ENCODE results near the gene CKAP4.

DNA sequence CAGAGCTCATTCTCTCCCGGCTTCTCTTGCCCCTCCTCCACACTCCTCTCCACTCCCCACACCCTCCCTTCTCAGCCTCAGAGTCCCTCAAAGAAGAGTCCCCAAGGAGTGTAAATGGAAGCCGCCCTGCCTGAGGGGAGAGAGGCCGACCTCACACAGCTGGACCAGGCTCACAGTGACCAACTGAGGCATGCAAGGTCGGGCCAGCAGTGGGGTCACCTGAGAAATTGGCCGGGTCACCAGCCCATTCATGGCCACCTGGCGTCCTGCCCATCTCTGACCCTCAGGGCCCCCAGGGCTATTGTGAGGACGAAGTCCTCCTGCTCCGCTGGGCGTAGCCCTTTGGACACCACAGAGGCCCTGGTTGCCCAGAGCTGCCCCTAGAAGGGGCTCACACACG is 59.6 kb downstream of the CKAP4 start:
- TF ChIP-seq AGO2 (optimal IDR thresholded peaks at IDR 0.05; ENCODE audit: low read depth, low read length) (no peak), ASH2L (IDR thresholded peaks at IDR 0.05; ENCODE audit: insufficient read length, low read depth, low read length) (no peak), MIER2 (CRISPR knock-in tag; IDR thresholded peaks at IDR 0.05) (no peak), RBM39 (IDR thresholded peaks at IDR 0.05; ENCODE audit: low read depth, low read length, poor library complexity, severe bottlenecking) (no peak), SUZ12 (IDR thresholded peaks at IDR 0.05; ENCODE audit: low read depth, low read length) (no peak), YY1 (IDR thresholded peaks at IDR 0.05; ENCODE audit: insufficient read depth, insufficient replicate concordance, low read depth, low read length) (no peak), POLR2AphosphoS5 (IDR thresholded peaks at IDR 0.05; ENCODE audit: low read depth, low read length) (no peak)
- TF ChIP-seq, protein P1, sequence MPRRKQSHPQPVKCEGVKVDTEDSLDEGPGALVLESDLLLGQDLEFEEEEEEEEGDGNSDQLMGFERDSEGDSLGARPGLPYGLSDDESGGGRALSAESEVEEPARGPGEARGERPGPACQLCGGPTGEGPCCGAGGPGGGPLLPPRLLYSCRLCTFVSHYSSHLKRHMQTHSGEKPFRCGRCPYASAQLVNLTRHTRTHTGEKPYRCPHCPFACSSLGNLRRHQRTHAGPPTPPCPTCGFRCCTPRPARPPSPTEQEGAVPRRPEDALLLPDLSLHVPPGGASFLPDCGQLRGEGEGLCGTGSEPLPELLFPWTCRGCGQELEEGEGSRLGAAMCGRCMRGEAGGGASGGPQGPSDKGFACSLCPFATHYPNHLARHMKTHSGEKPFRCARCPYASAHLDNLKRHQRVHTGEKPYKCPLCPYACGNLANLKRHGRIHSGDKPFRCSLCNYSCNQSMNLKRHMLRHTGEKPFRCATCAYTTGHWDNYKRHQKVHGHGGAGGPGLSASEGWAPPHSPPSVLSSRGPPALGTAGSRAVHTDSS (CRISPR knock-in tag; conservative IDR thresholded peaks at IDR 0.05), result no peak
- TF ChIP-seq, protein P2, sequence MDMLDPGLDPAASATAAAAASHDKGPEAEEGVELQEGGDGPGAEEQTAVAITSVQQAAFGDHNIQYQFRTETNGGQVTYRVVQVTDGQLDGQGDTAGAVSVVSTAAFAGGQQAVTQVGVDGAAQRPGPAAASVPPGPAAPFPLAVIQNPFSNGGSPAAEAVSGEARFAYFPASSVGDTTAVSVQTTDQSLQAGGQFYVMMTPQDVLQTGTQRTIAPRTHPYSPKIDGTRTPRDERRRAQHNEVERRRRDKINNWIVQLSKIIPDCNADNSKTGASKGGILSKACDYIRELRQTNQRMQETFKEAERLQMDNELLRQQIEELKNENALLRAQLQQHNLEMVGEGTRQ (IDR thresholded peaks at IDR 0.05; ENCODE audit: low read depth, low read length), result no peak
- TF ChIP-seq, protein P2 (CRISPR knock-in tag; IDR thresholded peaks at IDR 0.05; ENCODE audit: borderline replicate concordance), result no peak
- TF ChIP-seq, protein P3, sequence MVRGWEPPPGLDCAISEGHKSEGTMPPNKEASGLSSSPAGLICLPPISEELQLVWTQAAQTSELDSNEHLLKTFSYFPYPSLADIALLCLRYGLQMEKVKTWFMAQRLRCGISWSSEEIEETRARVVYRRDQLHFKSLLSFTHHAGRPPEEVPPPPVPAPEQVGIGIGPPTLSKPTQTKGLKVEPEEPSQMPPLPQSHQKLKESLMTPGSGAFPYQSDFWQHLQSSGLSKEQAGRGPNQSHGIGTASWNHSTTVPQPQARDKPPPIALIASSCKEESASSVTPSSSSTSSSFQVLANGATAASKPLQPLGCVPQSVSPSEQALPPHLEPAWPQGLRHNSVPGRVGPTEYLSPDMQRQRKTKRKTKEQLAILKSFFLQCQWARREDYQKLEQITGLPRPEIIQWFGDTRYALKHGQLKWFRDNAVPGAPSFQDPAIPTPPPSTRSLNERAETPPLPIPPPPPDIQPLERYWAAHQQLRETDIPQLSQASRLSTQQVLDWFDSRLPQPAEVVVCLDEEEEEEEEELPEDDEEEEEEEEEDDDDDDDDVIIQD (CRISPR knock-in tag; IDR thresholded peaks at IDR 0.05; ENCODE audit: low read depth), result no peak
- TF ChIP-seq, protein P4, sequence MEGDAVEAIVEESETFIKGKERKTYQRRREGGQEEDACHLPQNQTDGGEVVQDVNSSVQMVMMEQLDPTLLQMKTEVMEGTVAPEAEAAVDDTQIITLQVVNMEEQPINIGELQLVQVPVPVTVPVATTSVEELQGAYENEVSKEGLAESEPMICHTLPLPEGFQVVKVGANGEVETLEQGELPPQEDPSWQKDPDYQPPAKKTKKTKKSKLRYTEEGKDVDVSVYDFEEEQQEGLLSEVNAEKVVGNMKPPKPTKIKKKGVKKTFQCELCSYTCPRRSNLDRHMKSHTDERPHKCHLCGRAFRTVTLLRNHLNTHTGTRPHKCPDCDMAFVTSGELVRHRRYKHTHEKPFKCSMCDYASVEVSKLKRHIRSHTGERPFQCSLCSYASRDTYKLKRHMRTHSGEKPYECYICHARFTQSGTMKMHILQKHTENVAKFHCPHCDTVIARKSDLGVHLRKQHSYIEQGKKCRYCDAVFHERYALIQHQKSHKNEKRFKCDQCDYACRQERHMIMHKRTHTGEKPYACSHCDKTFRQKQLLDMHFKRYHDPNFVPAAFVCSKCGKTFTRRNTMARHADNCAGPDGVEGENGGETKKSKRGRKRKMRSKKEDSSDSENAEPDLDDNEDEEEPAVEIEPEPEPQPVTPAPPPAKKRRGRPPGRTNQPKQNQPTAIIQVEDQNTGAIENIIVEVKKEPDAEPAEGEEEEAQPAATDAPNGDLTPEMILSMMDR (CRISPR knock-in tag; IDR thresholded peaks at IDR 0.05), result no peak
- TF ChIP-seq, protein P5, sequence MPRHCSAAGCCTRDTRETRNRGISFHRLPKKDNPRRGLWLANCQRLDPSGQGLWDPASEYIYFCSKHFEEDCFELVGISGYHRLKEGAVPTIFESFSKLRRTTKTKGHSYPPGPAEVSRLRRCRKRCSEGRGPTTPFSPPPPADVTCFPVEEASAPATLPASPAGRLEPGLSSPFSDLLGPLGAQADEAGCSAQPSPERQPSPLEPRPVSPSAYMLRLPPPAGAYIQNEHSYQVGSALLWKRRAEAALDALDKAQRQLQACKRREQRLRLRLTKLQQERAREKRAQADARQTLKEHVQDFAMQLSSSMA (CRISPR knock-in tag; IDR thresholded peaks at IDR 0.05), result no peak
- TF ChIP-seq, protein P6, sequence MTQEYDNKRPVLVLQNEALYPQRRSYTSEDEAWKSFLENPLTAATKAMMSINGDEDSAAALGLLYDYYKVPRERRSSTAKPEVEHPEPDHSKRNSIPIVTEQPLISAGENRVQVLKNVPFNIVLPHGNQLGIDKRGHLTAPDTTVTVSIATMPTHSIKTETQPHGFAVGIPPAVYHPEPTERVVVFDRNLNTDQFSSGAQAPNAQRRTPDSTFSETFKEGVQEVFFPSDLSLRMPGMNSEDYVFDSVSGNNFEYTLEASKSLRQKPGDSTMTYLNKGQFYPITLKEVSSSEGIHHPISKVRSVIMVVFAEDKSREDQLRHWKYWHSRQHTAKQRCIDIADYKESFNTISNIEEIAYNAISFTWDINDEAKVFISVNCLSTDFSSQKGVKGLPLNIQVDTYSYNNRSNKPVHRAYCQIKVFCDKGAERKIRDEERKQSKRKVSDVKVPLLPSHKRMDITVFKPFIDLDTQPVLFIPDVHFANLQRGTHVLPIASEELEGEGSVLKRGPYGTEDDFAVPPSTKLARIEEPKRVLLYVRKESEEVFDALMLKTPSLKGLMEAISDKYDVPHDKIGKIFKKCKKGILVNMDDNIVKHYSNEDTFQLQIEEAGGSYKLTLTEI (CRISPR knock-in tag; conservative IDR thresholded peaks at IDR 0.05), result no peak

Measured in HepG2 (cell line).